ENCODE data around the gene BRDT. TPM values are rescaled to one million over a fixed set of nuclear protein-coding genes. Genes with fewer than 3 reads are reported as not detected.

BRDT gene
- total RNA-seq, 1 experiment from 2014 or later, result 0.13 TPM

- Mint-ChIP-seq H3K4me3 (no peak overlapping the region), H3K4me1 (no peaks in the 10 kb centered on the region), H3K9me3 (no peaks in the 10 kb centered on the region), H3K27me3 (ENCODE audit: low read depth) (no peaks in the 10 kb centered on the region), H3K36me3 (no peaks in the 10 kb centered on the region), H3K27ac (no peak overlapping the region)
- DNase-seq (ENCODE audit: low spot score) (no peak), ATAC-seq (no peak)
- ChIA-PET CTCF (no interaction called here), POLR2A (no interaction called here)
- no peak for TF ChIP-seq NFYB (CRISPR knock-in tag; conservative IDR thresholded peaks at IDR 0.05; ENCODE audit: low read depth)
- no peak for TF ChIP-seq TCF7 (CRISPR knock-in tag; IDR thresholded peaks at IDR 0.05; ENCODE audit: low read depth)
- no peak for TF ChIP-seq ATF1 (CRISPR knock-in tag; IDR thresholded peaks at IDR 0.05)
- no peak for TF ChIP-seq AFF4 (CRISPR knock-in tag; IDR thresholded peaks at IDR 0.05; ENCODE audit: borderline replicate concordance)
- TF ChIP-seq ZNF121 (CRISPR knock-in tag; IDR thresholded peaks at IDR 0.05), result no peak
- no peak for TF ChIP-seq SMAD4 (CRISPR knock-in tag; IDR thresholded peaks at IDR 0.05)
- TF ChIP-seq ZNF317 (CRISPR knock-in tag; IDR thresholded peaks at IDR 0.05; ENCODE audit: borderline replicate concordance, low read depth), result no peak
- no peak for TF ChIP-seq NR3C1 (CRISPR knock-in tag; conservative IDR thresholded peaks at IDR 0.05; ENCODE audit: low read depth)
- TF ChIP-seq HMGXB4 (CRISPR knock-in tag; IDR thresholded peaks at IDR 0.05), result no peak
- TF ChIP-seq CBFB (CRISPR knock-in tag; IDR thresholded peaks at IDR 0.05; ENCODE audit: low read depth), result no peak
- TF ChIP-seq GRHL2 (CRISPR knock-in tag; IDR thresholded peaks at IDR 0.05; ENCODE audit: insufficient replicate concordance, severe bottlenecking), result no peak
- TF ChIP-seq ARID4B (CRISPR knock-in tag; IDR thresholded peaks at IDR 0.05; ENCODE audit: borderline replicate concordance), result no peak
- TF ChIP-seq USF1 (CRISPR knock-in tag; IDR thresholded peaks at IDR 0.05), result no peak
- TF ChIP-seq NR2C2 (CRISPR knock-in tag; IDR thresholded peaks at IDR 0.05), result no peak
Observed at GRCh38 chr1:92013923-92014322, 64.7 kb downstream of the BRDT start.

- H3K9me3 Mint-ChIP-seq, result peaks cover 5% of the 10 kb centered on the region
- ChIA-PET POLR2A (no interaction called here), CTCF (no interaction called here)
- no peaks in the 10 kb centered on the region for H3K27me3 Mint-ChIP-seq (ENCODE audit: low read depth)
- ATAC-seq, result no peak
- no peaks in the 10 kb centered on the region for H3K36me3 Mint-ChIP-seq
- peak overlapping the region; percentile 3; the same call in 1 of the 2 replicates for H3K27ac Mint-ChIP-seq
- H3K4me1 Mint-ChIP-seq, result 0 out of 2 replicates have a peak, but pooled peaks cover 4% of the 10 kb centered on the region
- no peak for DNase-seq (ENCODE audit: low spot score)
- no peak overlapping the region for H3K4me3 Mint-ChIP-seq
- TF ChIP-seq JUN (CRISPR knock-in tag; IDR thresholded peaks at IDR 0.05) (no peak), FOXK1 (CRISPR knock-in tag; IDR thresholded peaks at IDR 0.05) (no peak)
Observed at GRCh38 chr1:92016720-92017316, 67.6 kb downstream of the BRDT start.

Measured in WTC11 (cell line).